HCT116 (cell line): Measurements from ENCODE around the gene ELANE. TPM values are rescaled to one million over a fixed set of nuclear protein-coding genes. Genes with fewer than 3 reads are reported as not detected.

Experiments
- ATAC-seq: fragments of 200-7000 bp; cut with Tn5 transposase; 2 replicates; pipeline ENCODE4 v1.9.1; 2020; ENCODE audit warnings: mild to moderate bottlenecking, moderate library complexity
- BruUV-seq: library from RNA; stranded (reverse); fragments of 400-500 nt; replicated peaks from 2 replicates; lab custom pipeline; 2021; lab: Mats Ljungman, UMichigan
- CTCF ChIA-PET: fragments of 300-600 bp; sonication (Branson Sonifier 250); formaldehyde crosslinking; loops from one replicate; lab custom pipeline; 2021; ENCODE audit warnings: antibody characterized with exemption; lab: Charles Lee
- POLR2A ChIA-PET: fragments of 300-600, 350-600 bp; sonication (Branson Sonifier 250); formaldehyde crosslinking; loops from one replicate; lab custom pipeline; 2021; ENCODE audit warnings: antibody characterized with exemption; lab: Charles Lee
- RAD21 ChIA-PET, 2 experiments: fragments of 300-600 bp; sonication (Branson Sonifier 250); formaldehyde crosslinking; loops; one replicate each; lab custom pipeline; 2023; ENCODE audit warnings: low total read pairs in 2 of 2; ENCODE audit not compliant: uncharacterized antibody in 2 of 2, unreplicated experiment in 2 of 2, low non-redundant PET in 1 of 2; lab: Charles Lee
- DNase-seq: peaks from one replicate; pipeline ENCODE4 v3.0.0-alpha.2; 2010; ENCODE audit warnings: low read depth, low spot score
- H2AFZ ChIP-seq: fragments of 200-600 bp; shearing (Covaris generic), sonication (generic); 2 replicates; pipeline ENCODE4 v1.6.1; 2017; ENCODE audit warnings: low read depth, mixed run types, mixed read lengths, antibody characterized with exemption, low read length; ENCODE audit not compliant: poor library complexity, severe bottlenecking
- H3K27ac ChIP-seq: 2 replicates; pipeline ENCODE4 v1.5.1; 2012; ENCODE audit warnings: low read depth, low read length
- H3K27me3 ChIP-seq: fragments of 200-600 bp; sonication (generic); 2 replicates; pipeline ENCODE4 v1.6.1; 2016; ENCODE audit warnings: mixed run types, low read length, mixed read lengths; ENCODE audit not compliant: insufficient read depth
- H3K36me3 ChIP-seq, 2 experiments: fragments of 200-500 bp in 1 of 2; fragments of 200-600 bp in 1 of 2; sonication (Bioruptor generic) in 1 of 2; sonication (generic) in 1 of 2; 2 replicates each; pipeline versions ENCODE4 v1.5.1 to v1.6.1; 2014 to 2016; ENCODE audit warnings: low read length in 2 of 2, inconsistent platforms in 1 of 2, mixed read lengths in 1 of 2, mixed run types in 1 of 2; ENCODE audit not compliant: insufficient read depth in 2 of 2, control insufficient read depth in 1 of 2
- H3K4me1 ChIP-seq, 2 experiments: fragments of 200-600 bp in 1 of 2; sonication (generic) in 1 of 2; 2 replicates each; pipeline versions ENCODE4 v1.5.1 to v1.6.1; 2012 to 2017; ENCODE audit warnings: low read length in 2 of 2, inconsistent platforms in 1 of 2, mild to moderate bottlenecking in 1 of 2, mixed read lengths in 1 of 2, mixed run types in 1 of 2, moderate library complexity in 1 of 2; ENCODE audit not compliant: insufficient read depth in 2 of 2, control insufficient read depth in 1 of 2
- H3K4me2 ChIP-seq: fragments of 200-600 bp; sonication (generic); 2 replicates; pipeline ENCODE4 v1.6.1; 2017; ENCODE audit warnings: mixed run types, low read length, mixed read lengths
- H3K4me3 ChIP-seq, 2 experiments: fragments of 200-600 bp in 1 of 2; sonication (generic) in 1 of 2; replicated peaks in 1 of 2; 2 replicates each; pipeline ENCODE4 v1.5.1; 2011 to 2016; ENCODE audit warnings: low read length in 2 of 2, control low read depth in 1 of 2, low read depth in 1 of 2, mild to moderate bottlenecking in 1 of 2, mixed read lengths in 1 of 2, mixed run types in 1 of 2
- H3K79me2 ChIP-seq: fragments of 200-600 bp; sonication (generic); 2 replicates; pipeline ENCODE4 v1.6.1; 2017; ENCODE audit warnings: mild to moderate bottlenecking, mixed run types, low read length, moderate library complexity, mixed read lengths; ENCODE audit not compliant: insufficient read depth
- H3K9ac ChIP-seq: fragments of 200-600 bp; sonication (generic); 2 replicates; pipeline ENCODE4 v1.6.1; 2016; ENCODE audit warnings: low read length, mixed read lengths
- H3K9me2 ChIP-seq: fragments of 200-600 bp; sonication (generic), shearing (Covaris generic); 2 replicates; pipeline ENCODE4 v1.6.1; 2017; ENCODE audit warnings: mixed run types, mild to moderate bottlenecking, moderate library complexity; ENCODE audit not compliant: insufficient read depth
- H3K9me3 ChIP-seq, 2 experiments: fragments of 200-500 bp in 1 of 2; fragments of 200-600 bp in 1 of 2; sonication (Bioruptor generic) in 1 of 2; sonication (generic) in 1 of 2; 2 replicates each; pipeline ENCODE4 v1.6.1; 2014 to 2017; ENCODE audit warnings: low read length in 2 of 2, mixed read lengths in 2 of 2, inconsistent platforms in 1 of 2, low read depth in 1 of 2, mild to moderate bottlenecking in 1 of 2, mixed run types in 1 of 2, moderate library complexity in 1 of 2; ENCODE audit not compliant: control insufficient read depth in 1 of 2, insufficient read depth in 1 of 2
- H4K20me1 ChIP-seq: fragments of 200-600 bp; sonication (generic), shearing (Covaris generic); 2 replicates; pipeline ENCODE4 v1.6.1; 2017; ENCODE audit warnings: mixed run types, mild to moderate bottlenecking, moderate library complexity; ENCODE audit not compliant: insufficient read depth
- ATF3 ChIP-seq: IDR thresholded peaks from 2 replicates; pipeline ENCODE4 v1.6.1; 2012
- EGR1 ChIP-seq: IDR thresholded peaks from 2 replicates; pipeline ENCODE4 v1.6.1; 2012; ENCODE audit warnings: low read depth
- ELF1 ChIP-seq: IDR thresholded peaks from 2 replicates; pipeline ENCODE4 v1.6.1; 2012; ENCODE audit warnings: low read depth, borderline replicate concordance
- EZH2 ChIP-seq: fragments of 200-600 bp; sonication (generic); IDR thresholded peaks from 2 replicates; pipeline ENCODE4 v1.6.1; 2017; ENCODE audit warnings: antibody characterized with exemption, mixed run types
- FOSL1 ChIP-seq: IDR thresholded peaks from 2 replicates; pipeline ENCODE4 v1.6.1; 2012; ENCODE audit warnings: low read depth
- POLR2A ChIP-seq: IDR thresholded peaks from 2 replicates; pipeline ENCODE4 v1.7.0; 2011; ENCODE audit warnings: borderline replicate concordance; ENCODE audit not compliant: insufficient read depth, insufficient read length; ENCODE audit errors: extremely low read depth
- POLR2AphosphoS5 ChIP-seq: IDR thresholded peaks from 2 replicates; pipeline ENCODE4 v1.6.1; 2011; ENCODE audit warnings: mild to moderate bottlenecking, low read depth, low read length, moderate library complexity
- SIN3A ChIP-seq: IDR thresholded peaks from 2 replicates; pipeline ENCODE4 v1.6.1; 2012; ENCODE audit warnings: low read depth
- ZBTB33 ChIP-seq: IDR thresholded peaks from 2 replicates; pipeline ENCODE4 v1.6.1; 2011; ENCODE audit warnings: mild to moderate bottlenecking, low read length, moderate library complexity; ENCODE audit not compliant: insufficient replicate concordance; ENCODE audit errors: extremely low read depth
- intact Hi-C: fragments of 100-400 bp; cut with micrococcal nuclease; formaldehyde crosslinking; loops from 2 replicates; pipeline ENCODE4 v1.10.0; 2022
- total RNA-seq: library from RNA; stranded (reverse); gene quantifications from one replicate; pipeline ENCODE4 v1.2.1, GENCODE V29; 2021; ENCODE audit not compliant: unreplicated experiment
- TF ChIP-seq, protein P1 (sequence below), 3 experiments: fragments of 200-600 bp in 1 of 3; sonication (generic) in 1 of 3; IDR thresholded peaks in 2 of 3; conservative IDR thresholded peaks in 1 of 3; 2 replicates each; pipeline ENCODE4 v1.5.1; 2012 to 2017; ENCODE audit warnings: low read depth in 2 of 3, low read length in 2 of 3, antibody characterized with exemption in 1 of 3, borderline replicate concordance in 1 of 3, control low read depth in 1 of 3, mild to moderate bottlenecking in 1 of 3, mixed read lengths in 1 of 3, mixed run types in 1 of 3, moderate library complexity in 1 of 3; ENCODE audit not compliant: insufficient read depth in 1 of 3

The ELANE gene
- total RNA-seq, 1 experiment from 2014 or later = not detected

GRCh38 chr19:903266-903797 is 51.2 kb downstream of the ELANE start:
- ATAC-seq = no peak
- no TSS peak for BruUV-seq
- H3K4me1 ChIP-seq = peaks cover 6 to 20% of the 10 kb centered on the region in 2 experiments; a peak in 3 of 4 replicates
- TF ChIP-seq EZH2 (no peak), SIN3A (no peak), POLR2A (no peak), FOSL1 (no peak), EGR1 (no peak), POLR2AphosphoS5 (no peak), ELF1 (no peak), ATF3 (no peak), ZBTB33 (no peak)
- TF ChIP-seq, protein P1, sequence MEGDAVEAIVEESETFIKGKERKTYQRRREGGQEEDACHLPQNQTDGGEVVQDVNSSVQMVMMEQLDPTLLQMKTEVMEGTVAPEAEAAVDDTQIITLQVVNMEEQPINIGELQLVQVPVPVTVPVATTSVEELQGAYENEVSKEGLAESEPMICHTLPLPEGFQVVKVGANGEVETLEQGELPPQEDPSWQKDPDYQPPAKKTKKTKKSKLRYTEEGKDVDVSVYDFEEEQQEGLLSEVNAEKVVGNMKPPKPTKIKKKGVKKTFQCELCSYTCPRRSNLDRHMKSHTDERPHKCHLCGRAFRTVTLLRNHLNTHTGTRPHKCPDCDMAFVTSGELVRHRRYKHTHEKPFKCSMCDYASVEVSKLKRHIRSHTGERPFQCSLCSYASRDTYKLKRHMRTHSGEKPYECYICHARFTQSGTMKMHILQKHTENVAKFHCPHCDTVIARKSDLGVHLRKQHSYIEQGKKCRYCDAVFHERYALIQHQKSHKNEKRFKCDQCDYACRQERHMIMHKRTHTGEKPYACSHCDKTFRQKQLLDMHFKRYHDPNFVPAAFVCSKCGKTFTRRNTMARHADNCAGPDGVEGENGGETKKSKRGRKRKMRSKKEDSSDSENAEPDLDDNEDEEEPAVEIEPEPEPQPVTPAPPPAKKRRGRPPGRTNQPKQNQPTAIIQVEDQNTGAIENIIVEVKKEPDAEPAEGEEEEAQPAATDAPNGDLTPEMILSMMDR (IDR thresholded peaks at IDR 0.05 in 2 of 3, conservative IDR thresholded peaks at IDR 0.05 in 1 of 3; ENCODE audit: borderline replicate concordance in 1 of 3, insufficient read depth in 1 of 3, low read depth in 2 of 3, low read length in 2 of 3) = no peak
- TF ChIP-seq, all 23 proteins: peak for 0
- H4K20me1 ChIP-seq = no peaks in the 10 kb centered on the region
- no peak overlapping the region for H3K9ac ChIP-seq
- H3K4me3 ChIP-seq = no peak overlapping the region
- H3K9me3 ChIP-seq = no peaks in the 10 kb centered on the region
- H3K27ac ChIP-seq = no peak overlapping the region; the same call in 1 of the 2 replicates
- H2AFZ ChIP-seq = no peak overlapping the region
- ChIA-PET CTCF (interaction anchor here (1.3 kb wide), 1 partner anchor 393 kb away, joined by 3 read pairs; no protein-coding TSS in a partner anchor), RAD21 (no interaction called here), POLR2A (no interaction called here)
- H3K79me2 ChIP-seq = peaks cover 45% of the 10 kb centered on the region
- H3K27me3 ChIP-seq = no peaks in the 10 kb centered on the region
- no peaks in the 10 kb centered on the region for H3K9me2 ChIP-seq
- peaks cover 5 to 6% of the 10 kb centered on the region in 2 experiments; a peak in 3 of 4 replicates for H3K36me3 ChIP-seq
- intact Hi-C loops = no loop called here
- H3K4me2 ChIP-seq = no peak overlapping the region
- DNase-seq = no peak
